Kidney (tissue), 14 donors: ENCODE measurements around the gene HECTD4. TPM values are rescaled to one million over a fixed set of nuclear protein-coding genes. Genes with fewer than 3 reads are reported as not detected.

ENCODE experiments used
- DNase-seq, 5 donors: peaks; one replicate each; pipeline ENCODE4 v3.0.0-alpha.2; 2013 to 2020
- FAIRE-seq: peaks from 2 replicates; lab custom pipeline; 2012; peaks lifted over from hg19 to GRCh38; lab: Jason Lieb, UNC
- H3K27ac ChIP-seq, 2 donors: one replicate each; pipeline ENCODE4 v1.7.0; 2013; ENCODE audit warnings: low read depth in 2 of 2, low read length in 2 of 2, inconsistent platforms in 1 of 2
- H3K27me3 ChIP-seq: one replicate; pipeline ENCODE4 v1.7.1; 2013; ENCODE audit warnings: low read length, inconsistent platforms; ENCODE audit not compliant: control insufficient read depth, insufficient read depth
- H3K36me3 ChIP-seq, 3 donors: one replicate each; pipeline versions ENCODE4 v1.7.0 to v1.7.1; 2013; ENCODE audit warnings: low read length in 3 of 3, control low read depth in 1 of 3, inconsistent platforms in 1 of 3; ENCODE audit not compliant: insufficient read depth in 3 of 3, control insufficient read depth in 2 of 3
- H3K4me1 ChIP-seq, 3 donors: one replicate each; pipeline versions ENCODE4 v1.7.0 to v1.7.1; 2013; ENCODE audit warnings: low read length in 3 of 3, inconsistent platforms in 1 of 3, low read depth in 1 of 3; ENCODE audit not compliant: control insufficient read depth in 2 of 3, insufficient read depth in 2 of 3
- H3K4me3 ChIP-seq, 3 donors: one replicate each; pipeline versions ENCODE4 v1.7.0 to v1.8.1; 2013; ENCODE audit warnings: low read length in 3 of 3, control low read depth in 1 of 3, inconsistent platforms in 1 of 3
- H3K9ac ChIP-seq, 3 donors: one replicate each; pipeline versions ENCODE4 v1.7.0 to v1.7.1; 2013; ENCODE audit warnings: low read length in 3 of 3, control low read depth in 1 of 3, inconsistent platforms in 1 of 3
- H3K9me3 ChIP-seq, 3 donors: one replicate each; pipeline versions ENCODE4 v1.7.0 to v1.7.1; 2013; ENCODE audit warnings: low read length in 3 of 3, control low read depth in 1 of 3, inconsistent platforms in 1 of 3; ENCODE audit not compliant: control insufficient read depth in 2 of 3, insufficient read depth in 1 of 3
- CTCF ChIP-seq: IDR thresholded peaks from 3 replicates; pipeline ENCODE4 v1.5.1; 2012; ENCODE audit warnings: mild to moderate bottlenecking, moderate library complexity, borderline replicate concordance; ENCODE audit not compliant: insufficient read depth; ENCODE audit errors: extremely low read depth
- intact Hi-C: fragments of 100-400 bp; cut with DNase I; formaldehyde crosslinking; loops from one replicate; pipeline ENCODE4 v1.11.1; 2022
- polyA plus RNA-seq: library from polyadenylated mRNA; stranded (reverse); fragments of 350-450 nt; fragmentation: Illumina TruSeq; extraction: RNeasy Lipid Tissue Mini Kit (QIAGEN cat#74804); gene quantifications from one replicate; pipeline ENCODE4 v1.2.3, GENCODE V29; 2014; ENCODE audit warnings: low read depth, low replicate concordance; ENCODE audit not compliant: insufficient read depth
- total RNA-seq: library from RNA; stranded (reverse); fragmentation: NEBNext Ultra II Directional; extraction: Animal tissue kit (Norgen Biotek cat#: 25700); gene quantifications from one replicate; pipeline ENCODE4 v1.2.1, GENCODE V29; 2021
- donor health status: control.
- donor health status: control.
- donor health status: control.
- donor health status: control.
- donor health status: control.
- donor health status: DM: yes; HTN: yes; CAD: no.
- donor health status: Normal renal cell carcinoma (clear cell type).

Gene HECTD4
- total and polyA plus RNA-seq, 2 donors from 2014 or later: 15.6 to 53.1 TPM

- H3K27ac ChIP-seq: no peak overlapping the region
- intact Hi-C loops: no loop called here
- H3K9ac ChIP-seq: no peak overlapping the region
- no peaks in the 10 kb centered on the region for H3K27me3 ChIP-seq
- no peak for FAIRE-seq
- no peaks in the 10 kb centered on the region for H3K9me3 ChIP-seq
- peaks cover 4 to 9% (median 5%) of the 10 kb centered on the region in 3 donors for H3K36me3 ChIP-seq
- no peak for TF ChIP-seq CTCF
- no peak overlapping the region for H3K4me3 ChIP-seq
- DNase-seq: no peak
- peaks cover 0 to 12% (median 10%) of the 10 kb centered on the region in 3 donors for H3K4me1 ChIP-seq
Measured at GRCh38 chr12:112308652-112309051, 73.6 kb downstream of the HECTD4 start.

- no peaks in the 10 kb centered on the region for H3K27me3 ChIP-seq
- H3K4me3 ChIP-seq: no peak overlapping the region
- DNase-seq (no peak), FAIRE-seq (no peak)
- no peak for TF ChIP-seq CTCF
- no peak overlapping the region for H3K27ac ChIP-seq
- H3K9me3 ChIP-seq: no peaks in the 10 kb centered on the region
- intact Hi-C loops: no loop called here
- peaks cover 4 to 9% (median 6%) of the 10 kb centered on the region in 3 donors for H3K36me3 ChIP-seq
- H3K4me1 ChIP-seq: peaks cover 0 to 12% (median 10%) of the 10 kb centered on the region in 3 donors
- no peak overlapping the region for H3K9ac ChIP-seq
Measured at GRCh38 chr12:112308161-112308560, 74.1 kb downstream of the HECTD4 start.

- TF ChIP-seq CTCF: no peak
- Histone ChIP-seq H3K36me3 (peaks cover 4 to 9% (median 7%) of the 10 kb centered on the region in 3 donors), H3K9ac (peak overlapping the region in 1 of 3 donors; percentile 0), H3K27me3 (no peaks in the 10 kb centered on the region), H3K27ac (no peak overlapping the region), H3K9me3 (no peaks in the 10 kb centered on the region), H3K4me3 (no peak overlapping the region), H3K4me1 (peaks cover 0 to 12% (median 10%) of the 10 kb centered on the region in 3 donors)
- DNase-seq: peak in 1 of 5 donors; percentile 42
- no peak for FAIRE-seq
- intact Hi-C loops: no loop called here
Measured at GRCh38 chr12:112307317-112308011, 74.8 kb downstream of the HECTD4 start.
